ENCODE results near the gene RPP30.
"Not testable (repeated sequence)": the region's sequence is repeated elsewhere in the genome, so short reads cannot be mapped to it uniquely, and the experiment has no call there.

Gene RPP30

GRCh38 chr10:90872648-90873020 lies 860 bp downstream of the RPP30 start:
- DNase-seq, result no peak

GRCh38 chr10:90879062-90879461 lies 7.3 kb downstream of the RPP30 start:
- DNase-seq, result no peak

GRCh38 chr10:90880059-90880719 lies 8.4 kb downstream of the RPP30 start:
- not testable (repeated sequence) for DNase-seq

GRCh38 chr10:90884431-90884830 lies 12.7 kb downstream of the RPP30 start:
- DNase-seq, result no peak

- DNase-seq, result no peak
Measured at GRCh38 chr10:90885176-90885575, 13.4 kb downstream of the RPP30 start.

GRCh38 chr10:90887555-90887954 lies 15.8 kb downstream of the RPP30 start:
- DNase-seq, result no peak

GRCh38 chr10:90888387-90888786 lies 16.6 kb downstream of the RPP30 start:
- no peak for DNase-seq

- no peak for DNase-seq
Measured at GRCh38 chr10:90889636-90890035, 17.9 kb downstream of the RPP30 start.

- DNase-seq, result no peak
Measured at GRCh38 chr10:90890347-90890746, 18.6 kb downstream of the RPP30 start.

- no peak for DNase-seq
Measured at GRCh38 chr10:90893190-90893589, 21.4 kb downstream of the RPP30 start.

- not testable (repeated sequence) for DNase-seq
Measured at GRCh38 chr10:90896916-90897315, 25.1 kb downstream of the RPP30 start.

- DNase-seq, result no peak
Measured at GRCh38 chr10:90905925-90906324, 34.2 kb downstream of the RPP30 start.

- DNase-seq, result no peak
Measured at GRCh38 chr10:90906596-90906995, 34.8 kb downstream of the RPP30 start.

GRCh38 chr10:90911133-90912051 lies 39.6 kb downstream of the RPP30 start:
- DNase-seq, result no peak

GRCh38 chr10:90912174-90912573 lies 40.4 kb downstream of the RPP30 start:
- DNase-seq, result no peak

GRCh38 chr10:90912854-90913479 lies 41.2 kb downstream of the RPP30 start:
- no peak for DNase-seq

- no peak for DNase-seq
Measured at GRCh38 chr10:90913774-90914420, 42.1 kb downstream of the RPP30 start.

GRCh38 chr10:90914992-90915765 lies 43.4 kb downstream of the RPP30 start:
- DNase-seq, result no peak

- DNase-seq, result no peak
Measured at GRCh38 chr10:90915766-90916075, 43.9 kb downstream of the RPP30 start.

GRCh38 chr10:90916392-90917237 lies 44.8 kb downstream of the RPP30 start:
- DNase-seq, result no peak

GRCh38 chr10:90917238-90917967 lies 45.6 kb downstream of the RPP30 start:
- DNase-seq, result no peak
